Kidney epithelial cell (primary cell): ENCODE data around the gene ATP4A. TPM values are rescaled to one million over a fixed set of nuclear protein-coding genes. Genes with fewer than 3 reads are reported as not detected.

Experiments
- DNase-seq: peaks from one replicate; pipeline ENCODE4 v3.0.0-alpha.2; 2010; ENCODE audit warnings: low read depth
- H3K27me3 ChIP-seq: 2 replicates; pipeline ENCODE4 v1.6.0; 2011; ENCODE audit warnings: low read length; ENCODE audit not compliant: control insufficient read depth, insufficient read depth
- H3K36me3 ChIP-seq: 2 replicates; pipeline ENCODE4 v1.5.1; 2011; ENCODE audit warnings: low read length; ENCODE audit not compliant: control insufficient read depth, insufficient read depth
- H3K4me3 ChIP-seq: 2 replicates; pipeline ENCODE4 v1.5.1; 2011; ENCODE audit warnings: low read depth, mild to moderate bottlenecking, control low read depth, low read length
- total RNA-seq: library from RNA; depleted of rRNA; stranded (reverse); fragments of >200 nt; gene quantifications from 2 replicates; pipeline ENCODE4 v1.2.3, GENCODE V29; 2015
- TF ChIP-seq, protein P1 (sequence below): IDR thresholded peaks from 2 replicates; pipeline ENCODE4 v1.5.1; 2011; ENCODE audit warnings: mild to moderate bottlenecking, moderate library complexity, low read length, control low read depth, inconsistent platforms; ENCODE audit not compliant: insufficient read depth, poor library complexity, severe bottlenecking

ATP4A gene
- total RNA-seq, 1 donor from 2014 or later, result not detected

DNA sequence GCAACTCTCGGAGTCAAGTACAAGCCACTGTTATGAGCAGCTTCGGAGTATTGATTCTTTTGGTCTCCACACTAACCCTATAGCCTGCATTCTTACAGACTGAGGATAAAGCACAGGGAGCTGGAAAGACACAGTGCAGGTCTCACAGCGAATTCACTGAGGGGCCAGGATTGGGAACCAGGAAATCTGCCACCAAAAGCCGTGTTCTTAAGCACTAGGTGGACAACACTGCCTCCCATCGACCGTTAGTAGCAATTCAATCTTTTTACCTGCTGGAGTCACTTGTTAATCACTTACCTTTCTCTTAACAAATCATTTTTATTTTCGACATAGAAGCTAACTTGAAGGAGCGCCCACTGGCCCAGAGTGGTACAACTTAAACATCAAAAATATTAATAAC, 28.8 kb upstream of the ATP4A start:
- DNase-seq, result no peak
- no peaks in the 10 kb centered on the region for H3K27me3 ChIP-seq
- TF ChIP-seq, protein P1, sequence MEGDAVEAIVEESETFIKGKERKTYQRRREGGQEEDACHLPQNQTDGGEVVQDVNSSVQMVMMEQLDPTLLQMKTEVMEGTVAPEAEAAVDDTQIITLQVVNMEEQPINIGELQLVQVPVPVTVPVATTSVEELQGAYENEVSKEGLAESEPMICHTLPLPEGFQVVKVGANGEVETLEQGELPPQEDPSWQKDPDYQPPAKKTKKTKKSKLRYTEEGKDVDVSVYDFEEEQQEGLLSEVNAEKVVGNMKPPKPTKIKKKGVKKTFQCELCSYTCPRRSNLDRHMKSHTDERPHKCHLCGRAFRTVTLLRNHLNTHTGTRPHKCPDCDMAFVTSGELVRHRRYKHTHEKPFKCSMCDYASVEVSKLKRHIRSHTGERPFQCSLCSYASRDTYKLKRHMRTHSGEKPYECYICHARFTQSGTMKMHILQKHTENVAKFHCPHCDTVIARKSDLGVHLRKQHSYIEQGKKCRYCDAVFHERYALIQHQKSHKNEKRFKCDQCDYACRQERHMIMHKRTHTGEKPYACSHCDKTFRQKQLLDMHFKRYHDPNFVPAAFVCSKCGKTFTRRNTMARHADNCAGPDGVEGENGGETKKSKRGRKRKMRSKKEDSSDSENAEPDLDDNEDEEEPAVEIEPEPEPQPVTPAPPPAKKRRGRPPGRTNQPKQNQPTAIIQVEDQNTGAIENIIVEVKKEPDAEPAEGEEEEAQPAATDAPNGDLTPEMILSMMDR, result peak; percentile 40
- H3K36me3 ChIP-seq, result no peaks in the 10 kb centered on the region
- no peak overlapping the region for H3K4me3 ChIP-seq

DNA sequence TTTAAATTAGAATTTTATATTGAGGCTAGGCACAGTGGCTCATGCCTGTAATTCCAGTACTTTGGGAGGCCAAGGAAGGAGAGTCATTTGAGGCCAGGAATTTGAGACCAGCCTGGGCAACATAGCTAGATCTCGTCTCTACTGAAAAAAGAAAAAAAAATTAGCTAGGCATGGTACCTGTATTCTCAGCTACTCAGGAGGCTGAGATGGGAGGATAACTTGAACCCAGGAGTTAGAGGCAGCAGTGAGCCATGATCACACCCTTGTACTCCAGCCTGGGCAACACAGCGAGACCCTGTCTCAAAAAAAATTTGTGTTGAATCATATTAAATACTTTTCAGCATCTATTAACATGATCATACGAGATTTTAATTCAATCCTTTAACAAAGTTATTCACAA, 27.4 kb upstream of the ATP4A start:
- H3K4me3 ChIP-seq, result no peak overlapping the region
- no peaks in the 10 kb centered on the region for H3K27me3 ChIP-seq
- TF ChIP-seq, protein P1, result no peak
- no peak for DNase-seq
- H3K36me3 ChIP-seq, result no peaks in the 10 kb centered on the region

DNA sequence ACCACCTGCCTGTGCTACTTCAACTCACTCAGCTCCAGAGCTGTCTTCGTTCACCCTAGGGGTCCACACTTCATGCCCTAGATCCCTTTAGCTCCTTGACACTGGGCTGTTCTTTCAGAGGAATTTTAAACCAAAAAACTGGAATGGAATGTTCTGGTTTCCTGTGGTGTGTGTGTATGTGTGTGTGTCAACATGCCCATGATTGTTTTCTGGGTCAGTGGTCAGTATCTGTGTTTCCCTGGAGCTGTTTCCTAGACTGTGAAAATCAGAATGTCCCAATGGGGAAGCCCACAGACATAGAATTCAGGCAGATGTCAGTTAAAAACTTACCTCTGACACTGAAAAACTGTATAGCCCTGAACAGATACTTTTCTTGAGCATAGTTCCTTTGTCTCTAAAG, 23.9 kb upstream of the ATP4A start:
- DNase-seq, result no peak

DNA sequence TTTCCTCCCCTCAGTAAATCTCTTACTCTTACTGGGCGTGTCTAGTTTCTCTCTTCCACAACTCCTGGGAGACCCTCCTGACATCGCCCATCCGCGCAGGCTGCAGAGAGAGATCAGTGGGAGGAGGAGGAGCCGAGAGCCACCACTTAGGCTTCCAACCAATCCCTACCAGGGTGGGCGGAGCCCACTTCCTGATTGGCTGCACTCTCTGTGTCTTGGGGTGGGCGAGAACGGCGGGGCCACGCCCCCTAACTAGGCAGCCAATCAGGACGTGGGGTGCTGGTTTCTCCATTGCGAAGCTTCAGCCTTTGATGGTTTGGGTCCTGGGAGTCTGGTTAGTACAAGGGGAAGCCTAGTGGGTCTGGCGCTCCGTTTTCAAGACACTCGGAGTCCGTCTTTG, 22.4 kb upstream of the ATP4A start, which contains the start of gene PMIS2:
TSS of gene PMIS2 (plus strand) at position 326 of the 400 bp plus-strand sequence. CDS start 87 bp downstream, outside the sequence.
- no peak for DNase-seq
- TF ChIP-seq, protein P1, result no peak

More for the DNA sequence above, 23.9 kb upstream of the ATP4A start:
- H3K4me3 ChIP-seq, result no peak overlapping the region
- H3K27me3 ChIP-seq, result no peaks in the 10 kb centered on the region
- TF ChIP-seq, protein P1, result no peak
- no peaks in the 10 kb centered on the region for H3K36me3 ChIP-seq

DNA sequence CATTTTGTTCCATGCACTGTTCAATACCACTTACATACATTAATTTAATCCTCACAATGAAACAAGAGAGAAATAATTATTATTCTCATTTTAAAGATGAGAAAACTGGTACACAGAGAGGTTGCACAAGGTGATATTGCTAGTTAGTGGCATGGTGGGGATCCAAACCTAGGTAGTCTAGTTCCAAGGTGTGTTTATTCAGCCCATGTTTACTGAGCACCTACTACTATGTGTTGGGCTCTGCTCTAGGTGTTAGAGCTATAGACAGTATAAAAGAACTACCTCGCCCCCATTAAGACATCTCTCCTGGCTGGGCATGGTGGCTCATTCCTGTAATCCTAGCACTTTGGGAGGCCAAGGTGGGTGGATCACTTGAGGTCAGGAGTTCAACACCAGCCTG, 19.3 kb upstream of the ATP4A start:
- TF ChIP-seq, protein P1, result no peak
- Histone ChIP-seq H3K27me3 (no peaks in the 10 kb centered on the region), H3K36me3 (no peaks in the 10 kb centered on the region), H3K4me3 (no peak overlapping the region)
- no peak for DNase-seq

More for the DNA sequence above, 22.4 kb upstream of the ATP4A start, which contains the start of gene PMIS2:
- H3K36me3 ChIP-seq, result no peaks in the 10 kb centered on the region
- H3K4me3 ChIP-seq, result no peak within 1 kb of the TSS
- no peaks in the 10 kb centered on the region for H3K27me3 ChIP-seq

DNA sequence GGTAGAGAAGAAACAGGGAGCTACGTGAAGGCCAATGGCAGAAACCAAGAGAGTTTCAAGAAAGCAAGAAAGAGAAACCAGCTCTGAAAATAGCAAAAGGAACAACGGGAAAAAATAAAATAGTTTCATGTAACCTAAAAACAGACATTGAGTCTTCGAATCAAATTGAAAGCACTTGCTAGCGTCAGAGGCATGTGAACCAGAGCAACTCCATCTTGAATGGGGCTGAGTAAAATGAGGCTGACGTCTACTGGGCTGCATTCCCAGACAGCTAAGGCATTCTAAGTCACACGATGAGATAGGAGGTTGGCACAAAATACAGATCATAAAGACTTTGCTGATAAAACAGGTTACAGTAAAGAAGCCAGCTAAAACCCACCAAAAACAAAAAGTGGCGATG, 15.2 kb upstream of the ATP4A start:
- H3K27me3 ChIP-seq, result no peaks in the 10 kb centered on the region
- DNase-seq, result no peak
- H3K4me3 ChIP-seq, result no peak overlapping the region
- TF ChIP-seq, protein P1, result no peak
- no peaks in the 10 kb centered on the region for H3K36me3 ChIP-seq
